ENCODE measurements around the gene TTC13. TPM values are rescaled to one million over a fixed set of nuclear protein-coding genes. Genes with fewer than 3 reads are reported as not detected.

Gene TTC13
- total RNA-seq, 1 donor from 2014 or later, result 19.5 TPM

- peak overlapping the region; percentile 94 for H3K27ac Mint-ChIP-seq (ENCODE audit: unreplicated experiment)
Observed at GRCh38 chr1:230867101-230867902, 111.4 kb downstream of the TTC13 start.

GRCh38 chr1:230866171-230867070 is 112.2 kb downstream of the TTC13 start:
- no peaks in the 10 kb centered on the region for H3K9me3 Mint-ChIP-seq (ENCODE audit: unreplicated experiment)
- H3K27me3 Mint-ChIP-seq (ENCODE audit: unreplicated experiment), result no peaks in the 10 kb centered on the region
- no peak for DNase-seq (ENCODE audit: extremely low spot score, unreplicated experiment)
- H3K36me3 Mint-ChIP-seq (ENCODE audit: unreplicated experiment), result peaks cover 33% of the 10 kb centered on the region
- H3K4me1 Mint-ChIP-seq (ENCODE audit: unreplicated experiment), result peaks cover 76% of the 10 kb centered on the region
- H3K27ac Mint-ChIP-seq (ENCODE audit: unreplicated experiment), result peak overlapping the region; percentile 94
- peak overlapping the region; percentile 85 for H3K4me3 Mint-ChIP-seq (ENCODE audit: unreplicated experiment)
- TF ChIP-seq, protein P1, sequence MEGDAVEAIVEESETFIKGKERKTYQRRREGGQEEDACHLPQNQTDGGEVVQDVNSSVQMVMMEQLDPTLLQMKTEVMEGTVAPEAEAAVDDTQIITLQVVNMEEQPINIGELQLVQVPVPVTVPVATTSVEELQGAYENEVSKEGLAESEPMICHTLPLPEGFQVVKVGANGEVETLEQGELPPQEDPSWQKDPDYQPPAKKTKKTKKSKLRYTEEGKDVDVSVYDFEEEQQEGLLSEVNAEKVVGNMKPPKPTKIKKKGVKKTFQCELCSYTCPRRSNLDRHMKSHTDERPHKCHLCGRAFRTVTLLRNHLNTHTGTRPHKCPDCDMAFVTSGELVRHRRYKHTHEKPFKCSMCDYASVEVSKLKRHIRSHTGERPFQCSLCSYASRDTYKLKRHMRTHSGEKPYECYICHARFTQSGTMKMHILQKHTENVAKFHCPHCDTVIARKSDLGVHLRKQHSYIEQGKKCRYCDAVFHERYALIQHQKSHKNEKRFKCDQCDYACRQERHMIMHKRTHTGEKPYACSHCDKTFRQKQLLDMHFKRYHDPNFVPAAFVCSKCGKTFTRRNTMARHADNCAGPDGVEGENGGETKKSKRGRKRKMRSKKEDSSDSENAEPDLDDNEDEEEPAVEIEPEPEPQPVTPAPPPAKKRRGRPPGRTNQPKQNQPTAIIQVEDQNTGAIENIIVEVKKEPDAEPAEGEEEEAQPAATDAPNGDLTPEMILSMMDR (IDR thresholded peaks at IDR 0.05), result no peak

More at GRCh38 chr1:230867101-230867902, 111.4 kb downstream of the TTC13 start:
- H3K36me3 Mint-ChIP-seq (ENCODE audit: unreplicated experiment), result peaks cover 25% of the 10 kb centered on the region
- TF ChIP-seq, protein P1 (IDR thresholded peaks at IDR 0.05), result no peak
- H3K27me3 Mint-ChIP-seq (ENCODE audit: unreplicated experiment), result no peaks in the 10 kb centered on the region
- H3K4me3 Mint-ChIP-seq (ENCODE audit: unreplicated experiment), result peak overlapping the region; percentile 85
- DNase-seq (ENCODE audit: extremely low spot score, unreplicated experiment), result no peak
- H3K4me1 Mint-ChIP-seq (ENCODE audit: unreplicated experiment), result peaks cover 67% of the 10 kb centered on the region
- H3K9me3 Mint-ChIP-seq (ENCODE audit: unreplicated experiment), result no peaks in the 10 kb centered on the region

DNA sequence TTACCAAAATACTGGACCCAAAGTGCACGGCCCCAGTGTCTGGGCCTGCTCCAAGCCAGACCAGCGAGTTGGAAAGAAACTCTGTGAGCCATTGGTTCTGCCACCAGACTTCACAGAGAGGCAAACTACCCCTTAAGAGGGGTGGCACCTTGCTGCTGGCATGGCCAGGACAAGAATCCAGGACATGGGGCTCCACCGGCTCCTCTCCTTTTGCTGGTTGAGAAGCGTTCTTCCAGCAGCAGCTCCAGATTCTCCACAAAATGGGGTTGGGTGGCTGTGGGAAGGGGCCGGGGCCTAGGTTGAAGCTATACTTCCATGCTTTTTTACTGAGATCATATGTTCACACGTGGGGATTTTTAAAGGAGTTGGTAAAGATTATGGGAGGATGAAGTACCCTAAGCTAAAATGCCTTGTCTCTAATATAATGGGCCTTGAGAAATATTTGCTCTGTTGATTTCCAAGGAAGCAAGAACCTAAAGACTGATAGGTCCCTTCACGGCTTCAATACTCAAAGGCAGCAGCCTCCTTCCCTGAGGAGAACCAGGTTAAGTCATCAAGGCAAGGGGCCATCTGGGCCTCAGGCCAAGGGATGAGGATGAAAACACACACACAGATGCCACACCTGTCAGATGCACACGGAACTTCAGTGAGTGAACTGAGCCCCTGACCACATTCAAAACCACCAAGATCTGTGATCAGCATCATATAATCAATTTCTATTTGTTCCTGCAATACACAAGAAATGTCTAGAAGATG is 113.4 kb downstream of the TTC13 start:
- Mint-ChIP-seq H3K9me3 (ENCODE audit: unreplicated experiment) (peaks cover 4% of the 10 kb centered on the region), H3K4me1 (ENCODE audit: unreplicated experiment) (peaks cover 80% of the 10 kb centered on the region)
- TF ChIP-seq, protein P1 (IDR thresholded peaks at IDR 0.05), result no peak

DNA sequence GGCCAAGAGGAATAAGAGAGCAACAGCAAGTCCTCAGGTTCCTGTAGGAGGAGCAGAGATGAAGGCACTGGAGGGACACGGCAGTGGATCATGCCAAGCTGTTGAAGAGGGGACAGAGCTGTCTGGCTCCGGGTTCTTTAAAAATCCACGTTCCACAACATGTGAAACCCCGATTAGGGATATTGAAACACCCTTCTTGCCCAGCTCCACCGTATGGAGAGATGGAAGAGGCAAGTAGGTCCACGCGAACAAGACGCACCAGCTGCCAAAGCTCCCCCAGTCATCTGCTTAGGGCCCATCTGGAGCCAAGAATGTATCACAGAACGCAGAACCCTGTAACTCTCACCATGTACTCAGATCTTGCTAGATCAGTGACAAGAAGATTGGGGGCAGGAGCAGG is 114.2 kb downstream of the TTC13 start:
- H3K27ac Mint-ChIP-seq (ENCODE audit: unreplicated experiment), result peak overlapping the region; percentile 94
- DNase-seq (ENCODE audit: extremely low spot score, unreplicated experiment), result no peak
- peaks cover 4% of the 10 kb centered on the region for H3K9me3 Mint-ChIP-seq (ENCODE audit: unreplicated experiment)
- peaks cover 44% of the 10 kb centered on the region for H3K36me3 Mint-ChIP-seq (ENCODE audit: unreplicated experiment)
- H3K4me1 Mint-ChIP-seq (ENCODE audit: unreplicated experiment), result peaks cover 80% of the 10 kb centered on the region
- no peaks in the 10 kb centered on the region for H3K27me3 Mint-ChIP-seq (ENCODE audit: unreplicated experiment)
- peak overlapping the region; percentile 85 for H3K4me3 Mint-ChIP-seq (ENCODE audit: unreplicated experiment)
- TF ChIP-seq, protein P1 (IDR thresholded peaks at IDR 0.05), result no peak

More for the DNA sequence above, 113.4 kb downstream of the TTC13 start:
- Mint-ChIP-seq H3K4me3 (ENCODE audit: unreplicated experiment) (peak overlapping the region; percentile 85), H3K27me3 (ENCODE audit: unreplicated experiment) (no peaks in the 10 kb centered on the region), H3K27ac (ENCODE audit: unreplicated experiment) (peak overlapping the region; percentile 94), H3K36me3 (ENCODE audit: unreplicated experiment) (peaks cover 44% of the 10 kb centered on the region)
- no peak for DNase-seq (ENCODE audit: extremely low spot score, unreplicated experiment)

All from osteocyte (in vitro differentiated cells).